Esophagus (tissue), 2 donors: ENCODE data around the gene KCP. TPM values are rescaled to one million over a fixed set of nuclear protein-coding genes. Genes with fewer than 3 reads are reported as not detected.
A peak's percentile ranks its signal among the peaks of the same experiment; 100 is the strongest.

Experiments used
- H3K27ac ChIP-seq, 2 donors: one replicate each; pipeline ENCODE4 v1.5.1; 2013; ENCODE audit warnings: low read depth in 2 of 2, mild to moderate bottlenecking in 2 of 2, inconsistent platforms in 1 of 2, low read length in 1 of 2, moderate library complexity in 1 of 2
- H3K27me3 ChIP-seq, 2 donors: one replicate each; pipeline ENCODE4 v1.6.1; 2013; ENCODE audit warnings: low read length in 2 of 2, control low read depth in 1 of 2, mild to moderate bottlenecking in 1 of 2; ENCODE audit not compliant: insufficient read depth in 2 of 2, control insufficient read depth in 1 of 2
- H3K36me3 ChIP-seq, 2 donors: one replicate each; pipeline ENCODE4 v1.6.1; 2013; ENCODE audit warnings: low read length in 1 of 2; ENCODE audit not compliant: control insufficient read depth in 2 of 2, insufficient read depth in 2 of 2
- H3K4me1 ChIP-seq, 2 donors: one replicate each; pipeline ENCODE4 v1.6.1; 2013; ENCODE audit warnings: low read length in 1 of 2; ENCODE audit not compliant: control insufficient read depth in 2 of 2, insufficient read depth in 2 of 2
- H3K4me3 ChIP-seq, 2 donors: one replicate each; pipeline ENCODE4 v1.5.1; 2013; ENCODE audit warnings: low read length in 2 of 2, mild to moderate bottlenecking in 2 of 2, low read depth in 1 of 2, moderate library complexity in 1 of 2
- H3K9me3 ChIP-seq, 2 donors: one replicate each; pipeline ENCODE4 v1.6.1; 2013; ENCODE audit warnings: mild to moderate bottlenecking in 2 of 2, low read depth in 1 of 2, low read length in 1 of 2, moderate library complexity in 1 of 2; ENCODE audit not compliant: control insufficient read depth in 2 of 2, insufficient read depth in 1 of 2
- WGBS, 2 donors: extraction: QIAGEN DNeasy Blood & Tissue Kit; methylation state at CpG; one replicate each; pipeline ENCODE4 v1.1.7; 2013; 5-methylcytosine and 5-hydroxymethylcytosine counted together
- polyA plus RNA-seq, 2 donors: library from polyadenylated mRNA; stranded (reverse); fragments of 200-250 nt; gene quantifications; one replicate each; pipeline ENCODE4 v1.2.3, GENCODE V29; 2013
- donor health status: healthy with polysubstance abuse.
- donor health status: Bipolar disorder and iron deficiency.

The KCP gene
- polyA plus RNA-seq, 2 donors = 1.4 to 5.5 TPM

- WGBS, 2 donors = 3 to 4% methylated on average over 92 to 109 of the region's 109 CpGs
- no peaks in the 10 kb centered on the region for H3K36me3 ChIP-seq
- peak within 1 kb of the TSS; percentile 63 to 88 for H3K27ac ChIP-seq
- H3K9me3 ChIP-seq = no peaks in the 10 kb centered on the region
- peaks cover 5 to 23% of the 10 kb centered on the region in 2 donors for H3K4me1 ChIP-seq
- peak within 1 kb of the TSS; percentile 32 to 51 for H3K4me3 ChIP-seq
- peaks cover 0 to 4% of the 10 kb centered on the region in 2 donors for H3K27me3 ChIP-seq
These were observed 80.0 kb downstream of the KCP start, which contains the start of gene FLNC for GRCh38 chr7:128830231-128831177. Gene FLNC, plus strand, starts transcription at chr7:128830406. Its CDS starts 232 bp downstream, at chr7:128830638.

- Histone ChIP-seq H3K4me3 (peak overlapping the region; percentile 25 to 32), H3K36me3 (no peaks in the 10 kb centered on the region), H3K9me3 (no peaks in the 10 kb centered on the region), H3K4me1 (peaks cover 5 to 23% of the 10 kb centered on the region in 2 donors), H3K27me3 (peaks cover 0 to 4% of the 10 kb centered on the region in 2 donors), H3K27ac (peak overlapping the region; percentile 50 to 63)
- WGBS, 2 donors = 24 to 28% methylated on average over 13 of the region's 13 CpGs
These were observed 80.9 kb downstream of the KCP start for GRCh38 chr7:128829391-128830166.

- Histone ChIP-seq H3K9me3 (no peaks in the 10 kb centered on the region), H3K27ac (peak overlapping the region; percentile 8 to 59), H3K4me3 (no peak overlapping the region), H3K36me3 (no peaks in the 10 kb centered on the region), H3K27me3 (peaks cover 0 to 4% of the 10 kb centered on the region in 2 donors), H3K4me1 (peaks cover 5 to 21% of the 10 kb centered on the region in 2 donors)
- 75% methylated on average over 10 of the region's 10 CpGs for WGBS, 2 donors
These were observed 82.4 kb downstream of the KCP start for GRCh38 chr7:128827971-128828711.

DNA sequence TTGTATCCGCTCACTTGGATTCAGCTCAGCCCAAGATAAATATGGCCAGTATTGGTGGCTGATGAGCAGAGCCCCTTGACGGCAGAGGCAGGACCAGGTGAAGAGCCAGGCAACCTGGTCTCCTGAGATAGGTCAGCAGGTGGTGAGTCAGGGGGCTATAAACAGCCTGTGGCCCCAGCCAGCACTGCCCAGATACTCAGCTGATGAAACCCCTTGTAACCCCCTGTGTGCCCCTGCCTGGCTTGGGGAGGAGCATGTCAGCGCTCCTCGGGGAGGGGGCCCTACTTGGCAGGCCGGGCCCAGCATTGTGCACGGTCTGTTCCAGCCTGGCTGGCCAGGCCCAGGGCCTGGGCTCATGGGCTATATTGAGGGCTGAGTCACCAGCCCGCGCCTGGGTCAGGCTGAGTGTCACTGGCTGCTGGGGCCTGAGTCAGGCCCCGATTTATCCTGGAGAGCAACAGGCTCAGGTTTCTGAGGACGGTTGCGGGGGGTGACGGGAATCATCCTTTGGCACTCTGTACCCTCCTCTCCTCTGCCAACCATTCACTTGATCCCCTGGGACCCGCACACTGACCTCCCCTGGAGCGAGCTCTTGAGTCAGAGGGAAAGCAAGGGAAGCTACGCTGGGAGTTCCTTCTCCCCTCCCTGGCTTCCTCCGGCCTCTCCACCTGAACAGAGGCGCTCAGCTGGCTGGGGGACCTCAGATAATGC lies 83.1 kb downstream of the KCP start:
- no peaks in the 10 kb centered on the region for H3K36me3 ChIP-seq
- H3K4me1 ChIP-seq = peaks cover 5 to 18% of the 10 kb centered on the region in 2 donors
- H3K27ac ChIP-seq = peak overlapping the region; percentile 8 to 16
- H3K4me3 ChIP-seq = no peak overlapping the region
- WGBS, 2 donors = 78 to 83% methylated on average over 17 of the region's 17 CpGs
- peaks cover 0 to 4% of the 10 kb centered on the region in 2 donors for H3K27me3 ChIP-seq
- H3K9me3 ChIP-seq = no peaks in the 10 kb centered on the region

GRCh38 chr7:128826916-128827247 lies 83.6 kb downstream of the KCP start:
- no peaks in the 10 kb centered on the region for H3K9me3 ChIP-seq
- no peak overlapping the region for H3K4me3 ChIP-seq
- no peak overlapping the region for H3K27ac ChIP-seq
- H3K36me3 ChIP-seq = no peaks in the 10 kb centered on the region
- peaks cover 0 to 4% of the 10 kb centered on the region in 2 donors for H3K27me3 ChIP-seq
- WGBS, 2 donors = 76 to 88% methylated on average over 1 of the region's 1 CpG
- H3K4me1 ChIP-seq = peaks cover 5 to 18% of the 10 kb centered on the region in 2 donors

Other genes starting within 250 kb of the KCP start
- gene GARIN1A, start 238.4 kb downstream of the KCP start, polyA plus RNA-seq = 1 to 10 TPM in 1 of 2 donors, under 1 TPM in 1; 0.80 to 2.1 TPM
- gene CALU, start 171.3 kb downstream of the KCP start, polyA plus RNA-seq = 10 to 100 TPM in 1 of 2 donors, 1 to 10 TPM in 1; 8.3 to 21.6 TPM
- not detected for gene OPN1SW, start 134.9 kb downstream of the KCP start, polyA plus RNA-seq
- gene CCDC136, start 118.7 kb downstream of the KCP start, polyA plus RNA-seq = 1 to 10 TPM; 1.4 to 1.9 TPM
- 1 to 10 TPM; 3.1 to 7.7 TPM for gene FLNC, start 80.3 kb downstream of the KCP start, polyA plus RNA-seq
- gene ATP6V1F, start 47.9 kb downstream of the KCP start, polyA plus RNA-seq = 100 to 1,000 TPM; 260 to 273 TPM
- 10 to 100 TPM; 10.6 to 14.5 TPM for gene IRF5, start 27.2 kb upstream of the KCP start, polyA plus RNA-seq
- gene TNPO3, start 144.4 kb upstream of the KCP start, polyA plus RNA-seq = 10 to 100 TPM; 11.6 to 19.9 TPM
- 1 to 10 TPM; 1.8 to 3.8 TPM for gene TSPAN33, start 234.0 kb upstream of the KCP start, polyA plus RNA-seq